Stimulated activated CD8-positive, alpha-beta memory T cell treated with anti-CD3 and anti-CD28 coated beads, Interleukin-4, amount 100 ng/mL, for 4 hours (primary cell): Measurements from ENCODE around the gene POTEB.
"Not testable (repeated sequence)": the region's sequence is repeated elsewhere in the genome, so short reads cannot be mapped to it uniquely, and the experiment has no call there.

Experiments used
- DNase-seq, 2 donors: peaks; one replicate each; pipeline ENCODE4 v3.0.0-alpha.2; 2020; ENCODE audit warnings: low read depth in 2 of 2, low spot score in 1 of 2

The POTEB gene

DNA sequence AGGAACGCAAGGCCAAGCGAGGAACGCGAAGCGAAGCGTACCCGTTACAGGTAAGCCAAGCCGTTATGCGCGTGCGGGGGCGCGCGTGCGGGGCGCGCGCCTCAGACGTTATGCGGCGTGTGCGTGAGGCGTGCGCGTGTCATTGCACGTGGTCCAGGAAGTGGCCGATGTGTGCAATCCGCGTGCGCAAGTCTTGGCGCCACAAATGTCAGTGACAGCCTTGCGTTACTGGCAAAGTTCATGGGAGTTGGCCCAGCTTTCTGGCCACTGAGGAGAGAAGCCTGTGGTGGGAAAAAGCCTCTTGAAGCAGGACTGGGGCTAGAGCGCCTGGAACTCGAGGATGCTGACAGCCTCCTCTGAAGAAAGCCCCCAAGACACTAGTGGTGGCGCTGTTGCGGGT is at the start of gene POTEB:
Gene POTEB (minus strand): TSS at position 101 of the 400 bp plus-strand sequence. CDS start 489 bp downstream, outside the sequence.
- not testable (repeated sequence) for DNase-seq

DNA sequence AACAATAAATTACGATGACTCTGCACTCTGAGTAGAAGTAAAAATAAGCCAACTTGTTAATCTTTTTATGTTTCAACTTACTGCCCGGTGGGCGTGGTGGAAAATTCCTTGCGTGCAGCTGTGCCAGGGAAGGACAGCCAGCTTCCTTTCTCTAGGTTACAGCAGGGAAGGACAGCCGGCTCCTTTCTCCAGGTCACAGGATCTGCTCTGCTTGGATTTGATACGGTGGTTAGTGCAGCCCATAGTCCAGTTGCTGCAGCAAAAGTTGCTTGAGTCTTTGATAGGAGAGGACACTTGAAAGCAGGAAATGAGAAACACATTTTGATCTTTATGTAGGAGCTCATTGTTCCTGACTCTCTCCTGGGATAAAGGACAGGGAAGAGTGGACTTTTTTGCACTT is 13.4 kb upstream of the POTEB start:
- not testable (repeated sequence) for DNase-seq

DNA sequence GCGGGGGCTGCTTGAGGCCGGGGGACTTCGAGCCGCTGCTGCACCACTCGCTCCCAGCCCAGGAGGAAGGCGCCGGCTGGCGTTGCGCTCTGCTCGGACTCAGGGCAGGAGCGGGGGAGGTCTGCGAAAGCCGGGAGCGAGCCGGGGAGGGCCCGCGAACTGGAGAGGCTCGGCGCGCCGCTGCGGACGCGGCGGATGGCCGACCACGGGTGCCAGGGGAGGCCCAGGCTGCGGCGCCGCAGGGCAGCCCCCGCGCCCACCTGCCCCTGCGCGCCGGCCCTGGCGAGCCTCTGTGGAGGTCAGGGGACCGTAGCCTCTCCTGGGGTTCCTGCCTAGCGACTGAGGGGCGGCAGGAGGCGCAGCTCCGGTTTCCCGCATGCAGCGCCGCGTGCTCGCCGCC is 12.0 kb upstream of the POTEB start:
- DNase-seq = not testable (repeated sequence)

DNA sequence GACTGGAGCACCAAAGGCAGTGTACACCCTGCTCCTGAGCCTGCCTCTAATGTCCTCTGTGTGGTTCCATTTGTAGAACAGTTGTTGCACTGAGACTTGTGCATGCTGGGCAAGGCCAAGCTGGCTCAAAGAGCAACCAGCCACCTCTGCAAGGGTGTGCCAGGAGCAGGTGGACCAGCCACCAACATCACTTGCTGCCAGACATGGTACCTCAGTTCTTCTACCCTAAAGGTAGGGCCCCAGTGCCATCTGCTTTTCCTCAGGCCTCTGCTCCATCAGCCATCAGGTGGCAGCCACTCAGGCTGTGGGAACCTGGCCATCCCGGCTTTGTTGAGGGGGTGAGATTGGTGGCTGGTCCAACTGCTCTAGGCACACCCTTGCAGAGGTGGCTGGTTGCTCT is 38.7 kb downstream of the POTEB start:
- DNase-seq = not testable (repeated sequence)
